Esophagus squamous epithelium (tissue), 5 donors: Measurements from ENCODE around the gene EXOC6. TPM values are rescaled to one million over a fixed set of nuclear protein-coding genes. Genes with fewer than 3 reads are reported as not detected.

Experiments
- DNase-seq: peaks from one replicate; lab custom pipeline; 2025; lab: John Stamatoyannopoulos, UW
- H3K27ac ChIP-seq, 4 donors: fragments of 200-600 bp; sonication (generic); one replicate each; pipeline ENCODE4 v1.5.1; 2016 to 2019; ENCODE audit warnings: mild to moderate bottlenecking in 1 of 4
- H3K27me3 ChIP-seq, 4 donors: fragments of 200-600 bp; sonication (generic); 1 replicate in 3 of 4; 2 replicates in 1 of 4; pipeline versions ENCODE4 v1.5.1 to v1.6.0; 2017 to 2021; ENCODE audit warnings: antibody characterized with exemption in 1 of 4
- H3K36me3 ChIP-seq, 3 donors: fragments of 200-600 bp; sonication (generic); one replicate each; pipeline ENCODE4 v1.5.1; 2016 to 2019
- H3K4me1 ChIP-seq, 3 donors: fragments of 200-600 bp; sonication (generic); one replicate each; pipeline ENCODE4 v1.5.1; 2017 to 2019
- H3K4me3 ChIP-seq, 4 donors: fragments of 200-600 bp; sonication (generic); 1 replicate in 3 of 4; 2 replicates in 1 of 4; pipeline ENCODE4 v1.5.1; 2016 to 2019; ENCODE audit warnings: mild to moderate bottlenecking in 2 of 4, moderate library complexity in 1 of 4
- H3K9me3 ChIP-seq, 3 donors: fragments of 200-600 bp; sonication (generic); one replicate each; pipeline ENCODE4 v1.5.1; 2016 to 2019
- CTCF ChIP-seq, 6 experiments: fragments of 450-650 bp in 4 of 6; fragments of 200-600 bp in 2 of 6; sonication (generic) in 2 of 6; IDR thresholded peaks; one replicate each; pipeline ENCODE4 v1.5.1; 2016 to 2019; ENCODE audit warnings: antibody characterized with exemption in 6 of 6, mild to moderate bottlenecking in 4 of 6, moderate library complexity in 4 of 6
- POLR2A ChIP-seq, 4 donors: fragments of 450-650 bp; IDR thresholded peaks; one replicate each; pipeline ENCODE4 v1.6.1; 2017; ENCODE audit warnings: antibody characterized with exemption in 4 of 4, mild to moderate bottlenecking in 4 of 4, moderate library complexity in 3 of 4
- WGBS, 2 donors: methylation state at CpG; one replicate each; pipeline ENCODE4 v1.1.5; 2018; 5-methylcytosine and 5-hydroxymethylcytosine counted together
- intact Hi-C: fragments of 100-400 bp; cut with DNase I; formaldehyde crosslinking; loops from one replicate; pipeline ENCODE4 v1.15.0; 2022
- total RNA-seq, 4 donors: library from RNA; depleted of rRNA; stranded (reverse); fragments of >200 nt; gene quantifications; one replicate each; pipeline ENCODE4 v1.1.0, GENCODE V29; 2016
- donor health status: DM: yes; HTN: yes; CAD: no.

Gene EXOC6
- total RNA-seq, 4 donors from 2014 or later, result 1.3 to 9.5 (median 5.6) TPM

GRCh38 chr10:92914478-92915325 is 66.4 kb downstream of the EXOC6 start:
- DNase-seq, result no peak
- WGBS, 2 donors, result 71 to 80% methylated on average over 4 of the region's 4 CpGs
- no peak overlapping the region for H3K27ac ChIP-seq

GRCh38 chr10:92915892-92916291 is 67.6 kb downstream of the EXOC6 start:
- H3K9me3 ChIP-seq, result peaks cover 0 to 5% (median 0%) of the 10 kb centered on the region in 3 donors
- no peak for TF ChIP-seq POLR2A (IDR thresholded peaks at IDR 0.05)
- no peaks in the 10 kb centered on the region for H3K27me3 ChIP-seq
- DNase-seq, result no peak
- H3K36me3 ChIP-seq, result peaks cover 0 to 5% (median 0%) of the 10 kb centered on the region in 3 donors
- 85 to 97% methylated on average over 3 of the region's 3 CpGs for WGBS, 2 donors
- intact Hi-C loops, result no loop called here
- H3K27ac ChIP-seq, result no peak overlapping the region
- no peak overlapping the region for H3K4me3 ChIP-seq
- H3K4me1 ChIP-seq, result no peaks in the 10 kb centered on the region

More at GRCh38 chr10:92914478-92915325, 66.4 kb downstream of the EXOC6 start:
- H3K4me3 ChIP-seq, result no peak overlapping the region
- intact Hi-C loops, result no loop called here
- TF ChIP-seq CTCF (IDR thresholded peaks at IDR 0.05), result peak in 5 of 6 experiments; percentile 16 to 59 (median 45)
- no peak for TF ChIP-seq POLR2A (IDR thresholded peaks at IDR 0.05)
- no peaks in the 10 kb centered on the region for H3K9me3 ChIP-seq
- H3K4me1 ChIP-seq, result no peaks in the 10 kb centered on the region
- H3K36me3 ChIP-seq, result peaks cover 0 to 4% (median 0%) of the 10 kb centered on the region in 3 donors
- no peaks in the 10 kb centered on the region for H3K27me3 ChIP-seq

GRCh38 chr10:92916433-92916832 is 68.1 kb downstream of the EXOC6 start:
- Histone ChIP-seq H3K27ac (no peak overlapping the region), H3K4me3 (no peak overlapping the region), H3K4me1 (no peaks in the 10 kb centered on the region), H3K36me3 (peaks cover 0 to 11% (median 0%) of the 10 kb centered on the region in 3 donors), H3K9me3 (peaks cover 0 to 8% (median 0%) of the 10 kb centered on the region in 3 donors), H3K27me3 (no peaks in the 10 kb centered on the region)
- TF ChIP-seq CTCF (IDR thresholded peaks at IDR 0.05) (no peak), POLR2A (IDR thresholded peaks at IDR 0.05) (no peak)
- intact Hi-C loops, result no loop called here
- 69 to 83% methylated on average over 2 of the region's 2 CpGs for WGBS, 2 donors
- DNase-seq, result no peak

- 90 to 95% methylated on average over 3 of the region's 3 CpGs for WGBS, 2 donors
- peaks cover 0 to 16% (median 0%) of the 10 kb centered on the region in 3 donors for H3K36me3 ChIP-seq
- intact Hi-C loops, result no loop called here
- H3K4me1 ChIP-seq, result no peaks in the 10 kb centered on the region
- H3K4me3 ChIP-seq, result no peak overlapping the region
- TF ChIP-seq POLR2A (IDR thresholded peaks at IDR 0.05), result no peak
- no peak for TF ChIP-seq CTCF (IDR thresholded peaks at IDR 0.05)
- peaks cover 0 to 8% (median 0%) of the 10 kb centered on the region in 3 donors for H3K9me3 ChIP-seq
- H3K27me3 ChIP-seq, result no peaks in the 10 kb centered on the region
- no peak overlapping the region for H3K27ac ChIP-seq
- no peak for DNase-seq
Measured at GRCh38 chr10:92918603-92919002, 70.3 kb downstream of the EXOC6 start.

- no peak for DNase-seq
- intact Hi-C loops, result no loop called here
- no peak overlapping the region for H3K4me3 ChIP-seq
- no peak for TF ChIP-seq CTCF (IDR thresholded peaks at IDR 0.05)
- no peak for TF ChIP-seq POLR2A (IDR thresholded peaks at IDR 0.05)
- H3K27ac ChIP-seq, result no peak overlapping the region
- peaks cover 0 to 16% (median 0%) of the 10 kb centered on the region in 3 donors for H3K36me3 ChIP-seq
- peaks cover 0 to 8% (median 0%) of the 10 kb centered on the region in 3 donors for H3K9me3 ChIP-seq
- no peaks in the 10 kb centered on the region for H3K27me3 ChIP-seq
- H3K4me1 ChIP-seq, result no peaks in the 10 kb centered on the region
Measured at GRCh38 chr10:92920866-92921265, 72.5 kb downstream of the EXOC6 start.
